Measurements from ENCODE around the gene TNKS1BP1. TPM values are rescaled to one million over a fixed set of nuclear protein-coding genes. Genes with fewer than 3 reads are reported as not detected.

TNKS1BP1 gene
- total RNA-seq, 1 experiment from 2014 or later, result 198 TPM

GRCh38 chr11:57262157-57262556 lies 62.6 kb downstream of the TNKS1BP1 start:
- no peak for TF ChIP-seq CTCF (IDR thresholded peaks at IDR 0.05; ENCODE audit: unreplicated experiment)
- DNase-seq (ENCODE audit: unreplicated experiment), result no peak
- no TSS peak for BruUV-seq (replicated peaks)
- H3K27me3 Mint-ChIP-seq (ENCODE audit: insufficient read depth, unreplicated experiment), result no peaks in the 10 kb centered on the region
- no peaks in the 10 kb centered on the region for H3K9me3 Mint-ChIP-seq (ENCODE audit: unreplicated experiment)
- no peaks in the 10 kb centered on the region for H3K4me1 Mint-ChIP-seq (ENCODE audit: insufficient read depth, unreplicated experiment)
- H3K36me3 Mint-ChIP-seq (ENCODE audit: insufficient read depth, unreplicated experiment), result peaks cover 6% of the 10 kb centered on the region
- no peak overlapping the region for H3K4me3 Mint-ChIP-seq (ENCODE audit: unreplicated experiment)
- H3K27ac Mint-ChIP-seq (ENCODE audit: low read depth, unreplicated experiment), result no peak overlapping the region
- ChIA-PET POLR2A (interaction anchor here (1.5 kb wide), 1 partner anchor 16 kb away, joined by 3 read pairs; no protein-coding TSS in a partner anchor), CTCF (interaction anchor here (0.7 kb wide), 1 partner anchor 11 kb away, joined by 3 read pairs; no protein-coding TSS in a partner anchor)
- intact Hi-C loops (cut with micrococcal nuclease), result no loop called here

GRCh38 chr11:57260937-57261783 lies 63.6 kb downstream of the TNKS1BP1 start:
- Mint-ChIP-seq H3K27ac (ENCODE audit: low read depth, unreplicated experiment) (no peak overlapping the region), H3K4me3 (ENCODE audit: unreplicated experiment) (no peak overlapping the region), H3K36me3 (ENCODE audit: insufficient read depth, unreplicated experiment) (peaks cover 6% of the 10 kb centered on the region), H3K9me3 (ENCODE audit: unreplicated experiment) (no peaks in the 10 kb centered on the region), H3K27me3 (ENCODE audit: insufficient read depth, unreplicated experiment) (no peaks in the 10 kb centered on the region), H3K4me1 (ENCODE audit: insufficient read depth, unreplicated experiment) (no peaks in the 10 kb centered on the region)
- ChIA-PET POLR2A (interaction anchor here (1.5 kb wide), 1 partner anchor 17 kb away, joined by 3 read pairs; no protein-coding TSS in a partner anchor), CTCF (interaction anchor here (0.7 to 3.1 kb wide), 5 partner anchors 8 to 33 kb away, joined by 3 to 19 read pairs (median 4); no protein-coding TSS in a partner anchor)
- intact Hi-C loops (cut with micrococcal nuclease), result no loop called here
- BruUV-seq (replicated peaks), result no TSS peak
- DNase-seq (ENCODE audit: unreplicated experiment), result no peak
- TF ChIP-seq CTCF (IDR thresholded peaks at IDR 0.05; ENCODE audit: unreplicated experiment), result no peak

- Mint-ChIP-seq H3K4me1 (ENCODE audit: insufficient read depth, unreplicated experiment) (peaks cover 9% of the 10 kb centered on the region), H3K27me3 (ENCODE audit: insufficient read depth, unreplicated experiment) (no peaks in the 10 kb centered on the region), H3K27ac (ENCODE audit: low read depth, unreplicated experiment) (no peak overlapping the region), H3K4me3 (ENCODE audit: unreplicated experiment) (no peak overlapping the region), H3K9me3 (ENCODE audit: unreplicated experiment) (no peaks in the 10 kb centered on the region), H3K36me3 (ENCODE audit: insufficient read depth, unreplicated experiment) (peaks cover 6% of the 10 kb centered on the region)
- intact Hi-C loops (cut with micrococcal nuclease), result no loop called here
- POLR2A ChIA-PET, result interaction anchor here (1.3 kb wide), 1 partner anchor 9 kb away, joined by 5 read pairs; no protein-coding TSS in a partner anchor
- TF ChIP-seq CTCF (IDR thresholded peaks at IDR 0.05; ENCODE audit: unreplicated experiment), result no peak
- CTCF ChIA-PET, result interaction anchor here (1.7 to 15.8 kb wide), 2 partner anchors 22 to 411 kb away, joined by 8 to 436 read pairs; no protein-coding TSS in a partner anchor
- no peak for DNase-seq (ENCODE audit: unreplicated experiment)
- no TSS peak for BruUV-seq (replicated peaks)
Measured at GRCh38 chr11:57256119-57256518, 68.6 kb downstream of the TNKS1BP1 start.

- Mint-ChIP-seq H3K27ac (ENCODE audit: low read depth, unreplicated experiment) (no peak overlapping the region), H3K36me3 (ENCODE audit: insufficient read depth, unreplicated experiment) (peaks cover 6% of the 10 kb centered on the region), H3K4me3 (ENCODE audit: unreplicated experiment) (no peak overlapping the region), H3K4me1 (ENCODE audit: insufficient read depth, unreplicated experiment) (peaks cover 10% of the 10 kb centered on the region), H3K27me3 (ENCODE audit: insufficient read depth, unreplicated experiment) (no peaks in the 10 kb centered on the region), H3K9me3 (ENCODE audit: unreplicated experiment) (no peaks in the 10 kb centered on the region)
- DNase-seq (ENCODE audit: unreplicated experiment), result no peak
- no peak for TF ChIP-seq CTCF (IDR thresholded peaks at IDR 0.05; ENCODE audit: unreplicated experiment)
- no TSS peak for BruUV-seq (replicated peaks)
- intact Hi-C loops (cut with micrococcal nuclease), result no loop called here
- POLR2A ChIA-PET, result interaction anchor here (1.3 kb wide), 1 partner anchor 10 kb away, joined by 5 read pairs; no protein-coding TSS in a partner anchor
- CTCF ChIA-PET, result interaction anchor here (0.6 to 15.8 kb wide), 3 partner anchors 22 to 410 kb away, joined by 3 to 436 read pairs (median 8); no protein-coding TSS in a partner anchor
Measured at GRCh38 chr11:57255618-57256017, 69.1 kb downstream of the TNKS1BP1 start.

All from MCF 10A (cell line).